Natural killer cell treated with Interleukin-12 subunit alpha and Interleukin-12 subunit beta and Interleukin-15 and Interleukin-18, amount 100 ng/mL, for 72 hours (primary cell): ENCODE measurements around the gene WWP2. TPM values are rescaled to one million over a fixed set of nuclear protein-coding genes. Genes with fewer than 3 reads are reported as not detected.
"Not testable (repeated sequence)": the region's sequence is repeated elsewhere in the genome, so short reads cannot be mapped to it uniquely, and the experiment has no call there.

Experiments used
- ATAC-seq, 2 donors: fragments of 150-1000 bp; cut with Tn5 transposase in 1 of 2; sonication (Bioruptor Pico), chemical (Tn5 transposase) in 1 of 2; 2 replicates each; pipeline ENCODE4 v1.10.0; 2021
- DNase-seq: peaks from one replicate; pipeline ENCODE4 v3.0.0; 2022; ENCODE audit warnings: low spot score
- H3K27ac Mint-ChIP-seq, 2 donors: 1 replicate in 1 of 2; 2 replicates in 1 of 2; pipeline ENCODE4 v1.8.0; 2022; ENCODE audit warnings: mixed read lengths in 2 of 2, mild to moderate bottlenecking in 1 of 2, moderate library complexity in 1 of 2
- H3K27me3 Mint-ChIP-seq, 2 donors: 1 replicate in 1 of 2; 2 replicates in 1 of 2; pipeline ENCODE4 v1.8.0; 2022; ENCODE audit warnings: mixed read lengths in 2 of 2
- H3K36me3 Mint-ChIP-seq: one replicate; pipeline ENCODE4 v1.8.0; 2022; ENCODE audit warnings: mixed read lengths
- H3K4me1 Mint-ChIP-seq, 2 donors: 1 replicate in 1 of 2; 2 replicates in 1 of 2; pipeline ENCODE4 v1.8.0; 2022; ENCODE audit warnings: low read depth in 2 of 2, mixed read lengths in 2 of 2, mild to moderate bottlenecking in 1 of 2
- H3K4me3 Mint-ChIP-seq: one replicate; pipeline ENCODE4 v1.8.0; 2022; ENCODE audit warnings: mixed read lengths
- H3K9me3 Mint-ChIP-seq: 2 replicates; pipeline ENCODE4 v1.8.0; 2022; ENCODE audit warnings: mixed read lengths
- total RNA-seq, 2 donors: library from RNA; stranded (reverse); gene quantifications; one replicate each; pipeline ENCODE4 v1.2.3, GENCODE V29; 2022

WWP2 gene
- total RNA-seq, 2 donors from 2014 or later, result 82.8 to 93.2 TPM

DNA sequence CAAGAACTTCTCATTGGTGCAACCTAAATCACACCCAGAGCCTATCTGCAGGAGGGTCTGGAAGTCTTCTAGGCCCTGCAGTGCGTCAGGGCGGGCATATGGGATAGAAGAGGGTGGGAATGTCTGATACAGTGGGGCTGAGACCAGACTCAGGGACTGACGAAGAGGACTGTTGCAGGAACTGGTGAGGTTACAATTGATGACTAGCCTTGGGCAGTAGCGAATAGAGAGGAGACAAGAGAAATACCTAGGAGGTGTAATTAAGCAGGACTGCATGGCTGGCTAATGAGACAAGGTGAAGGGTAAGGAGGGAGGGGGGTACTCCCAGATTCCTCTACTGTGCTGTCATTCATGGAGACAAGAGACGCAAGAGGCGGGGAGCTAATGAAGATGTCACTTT lies 91.3 kb downstream of the WWP2 start:
- DNase-seq, result no peak
- no peak overlapping the region for H3K27ac Mint-ChIP-seq
- H3K4me3 Mint-ChIP-seq, result no peak overlapping the region
- no peaks in the 10 kb centered on the region for H3K27me3 Mint-ChIP-seq
- H3K9me3 Mint-ChIP-seq, result no peaks in the 10 kb centered on the region
- no peak for ATAC-seq
- H3K36me3 Mint-ChIP-seq, result no peaks in the 10 kb centered on the region
- peaks cover 0 to 16% of the 10 kb centered on the region in 2 donors for H3K4me1 Mint-ChIP-seq

DNA sequence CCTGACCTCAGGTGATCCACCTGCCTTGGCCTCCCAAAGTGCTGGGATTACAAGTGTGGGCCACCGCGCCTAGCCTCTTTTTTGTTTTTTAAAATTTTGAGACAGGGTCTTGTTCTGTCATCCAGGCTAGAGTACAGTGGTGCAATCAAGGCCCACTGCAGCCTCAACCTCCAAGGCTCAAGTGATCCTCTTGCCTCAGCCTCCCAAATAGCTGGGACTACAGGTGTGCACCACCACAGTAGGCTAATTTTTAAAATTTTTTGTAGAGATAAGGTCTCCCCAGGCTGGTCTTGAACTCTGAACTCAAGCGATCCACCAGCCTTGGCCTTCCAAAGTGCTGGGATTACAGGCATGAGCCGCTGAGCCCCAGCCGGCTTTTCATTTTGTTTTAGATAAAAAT lies 92.6 kb downstream of the WWP2 start:
- peaks cover 0 to 19% of the 10 kb centered on the region in 2 donors for H3K4me1 Mint-ChIP-seq
- not testable (repeated sequence) for H3K27ac Mint-ChIP-seq, H3K36me3 Mint-ChIP-seq, DNase-seq, H3K27me3 Mint-ChIP-seq, H3K4me3 Mint-ChIP-seq, H3K9me3 Mint-ChIP-seq, ATAC-seq

DNA sequence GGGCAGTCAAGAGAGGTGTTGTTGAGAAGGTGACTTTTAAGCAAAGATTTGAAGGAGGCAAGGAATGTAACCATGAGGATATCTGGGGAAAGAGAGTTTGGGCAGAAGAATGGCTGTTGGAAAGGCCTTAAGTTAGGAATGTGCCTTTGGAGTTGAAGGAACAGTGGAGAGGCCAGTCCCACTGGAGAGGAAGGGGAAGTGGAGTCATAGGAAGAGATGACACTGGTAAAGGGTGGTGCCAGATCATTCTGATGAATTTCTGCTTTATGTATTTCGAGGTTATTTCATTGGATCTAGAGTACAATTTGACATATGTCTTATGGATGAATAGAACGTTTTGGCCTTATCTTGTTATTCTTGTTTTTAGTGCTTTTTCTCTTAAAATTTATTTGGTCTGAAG lies 93.5 kb downstream of the WWP2 start:
- ATAC-seq, result no peak
- Mint-ChIP-seq H3K27me3 (no peaks in the 10 kb centered on the region), H3K4me3 (no peak overlapping the region), H3K9me3 (no peaks in the 10 kb centered on the region), H3K4me1 (peaks cover 0 to 19% of the 10 kb centered on the region in 2 donors), H3K27ac (no peak overlapping the region), H3K36me3 (no peaks in the 10 kb centered on the region)
- DNase-seq, result no peak

DNA sequence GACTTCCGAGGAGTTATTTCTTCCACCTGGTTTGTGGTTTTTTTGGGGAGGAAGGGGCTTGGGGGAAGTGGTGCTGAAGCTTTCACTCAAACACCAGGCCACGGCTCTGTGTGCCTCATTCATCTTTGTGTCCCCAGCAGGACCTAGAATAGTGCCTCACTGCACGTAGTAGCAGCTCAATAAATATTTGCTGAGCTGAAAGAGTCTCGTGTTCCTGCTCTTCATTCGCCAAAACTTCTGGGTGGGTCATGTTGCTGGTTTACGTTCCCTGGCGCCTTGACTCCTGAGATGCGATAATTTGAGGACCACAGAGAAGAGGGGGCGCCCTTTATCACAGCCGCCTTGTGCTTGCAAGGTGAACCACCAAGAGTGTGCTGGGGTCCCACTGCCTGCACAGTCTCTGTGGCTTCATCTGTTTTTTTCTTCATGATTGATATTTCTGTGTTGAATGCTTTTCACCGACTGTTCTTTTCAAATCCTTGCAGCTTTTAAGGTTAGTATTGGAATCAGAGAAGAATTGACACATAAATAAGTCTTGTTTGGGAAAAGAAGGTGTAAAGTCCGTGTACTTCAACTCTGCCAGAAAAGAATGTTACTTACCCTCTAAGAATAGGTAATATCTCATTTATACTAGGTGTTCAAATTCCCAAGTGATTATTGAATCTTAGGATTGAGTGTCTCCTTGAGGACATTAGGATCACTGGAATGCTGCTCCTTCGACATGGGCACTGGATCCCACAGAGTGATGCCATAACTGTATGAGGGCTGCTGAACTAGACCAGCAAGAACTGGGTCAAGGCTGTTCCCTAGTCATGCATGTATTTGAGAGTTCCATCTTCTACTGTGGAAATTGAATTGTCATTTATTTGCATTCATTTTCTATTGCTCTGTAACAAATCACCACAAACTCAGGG lies 96.3 kb downstream of the WWP2 start:
- Mint-ChIP-seq H3K4me1 (peaks cover 0 to 18% of the 10 kb centered on the region in 2 donors), H3K9me3 (no peaks in the 10 kb centered on the region), H3K4me3 (no peak overlapping the region), H3K36me3 (no peaks in the 10 kb centered on the region), H3K27me3 (no peaks in the 10 kb centered on the region), H3K27ac (no peak overlapping the region)
- DNase-seq, result no peak
- ATAC-seq, result no peak

DNA sequence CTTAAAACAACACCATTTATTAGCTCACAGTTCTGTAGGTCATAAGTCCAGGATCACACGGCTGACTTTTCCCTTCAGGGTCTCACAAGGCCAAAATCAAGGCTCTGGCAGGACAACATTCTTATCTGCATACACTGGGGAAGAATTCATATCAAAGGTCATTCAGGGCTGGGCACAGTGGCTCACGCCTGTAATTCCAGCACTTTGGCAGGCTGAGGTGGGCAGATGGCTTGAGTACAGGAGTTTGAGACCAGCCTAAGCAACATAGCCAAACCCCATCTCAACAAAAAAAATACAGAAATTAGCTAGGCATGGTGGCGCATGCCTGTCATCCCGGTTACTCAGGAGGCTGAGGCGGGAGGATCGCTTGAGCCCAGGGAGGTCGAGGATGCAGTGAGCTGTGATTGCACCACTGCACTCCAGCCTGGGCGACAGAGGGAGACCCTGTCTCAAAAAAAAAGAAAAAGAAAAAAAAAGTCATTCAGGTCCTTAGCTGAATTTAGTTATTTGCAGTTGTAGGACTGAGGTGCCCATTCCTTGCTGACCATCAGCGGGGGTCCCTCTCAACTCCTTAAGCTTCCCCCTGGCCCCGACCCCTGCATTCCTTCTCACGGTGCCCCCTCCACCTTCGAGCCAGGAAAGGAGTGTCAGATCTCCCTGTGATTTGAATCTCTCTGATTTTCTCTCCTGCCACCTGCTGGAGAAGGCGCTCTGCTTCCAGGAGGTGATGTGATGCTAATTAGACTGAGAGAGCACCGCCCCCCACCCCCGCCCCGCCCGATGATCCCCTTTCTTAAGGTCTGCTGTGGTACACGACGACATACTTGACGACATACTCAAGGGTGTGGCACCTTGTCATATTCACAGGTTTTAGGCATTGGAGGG lies 97.2 kb downstream of the WWP2 start:
- no peak for ATAC-seq
- Mint-ChIP-seq H3K4me3 (no peak overlapping the region), H3K4me1 (peaks cover 0 to 10% of the 10 kb centered on the region in 2 donors), H3K36me3 (no peaks in the 10 kb centered on the region), H3K9me3 (no peaks in the 10 kb centered on the region), H3K27me3 (no peaks in the 10 kb centered on the region), H3K27ac (peak overlapping the region in 1 of 2 donors; percentile 67)
- DNase-seq, result no peak

DNA sequence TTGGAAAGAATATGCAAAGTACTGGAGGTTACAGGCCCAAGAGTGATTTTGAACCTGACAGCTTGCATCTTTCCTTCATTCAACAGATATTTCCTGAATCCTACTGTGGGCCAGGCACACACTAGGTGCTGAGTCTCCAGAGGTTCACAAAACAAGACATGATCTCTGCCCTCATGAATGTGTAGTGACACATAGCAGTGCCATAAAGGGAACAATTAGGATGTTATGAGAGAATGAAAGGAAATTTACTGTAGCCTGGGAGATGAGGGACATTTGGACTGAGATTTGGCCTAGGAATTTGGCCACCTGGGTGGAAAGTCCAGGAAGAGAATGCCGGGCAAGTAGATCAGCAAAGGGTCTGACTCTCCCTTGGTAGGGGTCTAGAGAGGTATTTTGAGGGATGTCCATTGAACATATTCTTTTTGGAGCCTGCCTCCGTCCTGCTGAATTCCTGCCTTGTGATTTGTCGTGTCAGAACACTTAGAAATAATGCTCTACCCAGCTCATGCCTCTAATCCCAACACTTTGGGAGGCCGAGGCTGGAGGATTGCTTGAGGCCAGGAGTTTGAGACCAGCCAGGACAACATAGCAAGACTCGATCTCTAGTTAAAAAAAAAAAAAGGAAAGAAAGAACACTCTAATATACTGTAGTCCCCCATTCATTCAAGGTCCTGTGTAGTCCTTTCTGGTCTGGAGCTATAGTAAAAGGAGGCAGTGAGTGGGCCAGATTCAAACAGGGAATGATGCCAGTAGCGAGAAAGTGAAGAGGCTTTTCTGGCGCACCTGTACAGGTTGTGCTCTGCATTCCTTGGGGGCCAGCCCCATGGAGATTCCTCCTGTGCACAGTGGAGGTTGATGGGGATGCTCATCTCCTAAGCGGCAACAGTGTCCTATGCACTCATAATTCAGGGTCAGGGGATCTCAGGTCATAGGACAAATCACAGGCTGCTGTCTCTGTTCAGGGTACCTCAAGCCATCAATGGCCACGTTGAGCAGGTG lies 98.4 kb downstream of the WWP2 start:
- no peaks in the 10 kb centered on the region for H3K27me3 Mint-ChIP-seq
- no peaks in the 10 kb centered on the region for H3K36me3 Mint-ChIP-seq
- ATAC-seq, result no peak
- no peak for DNase-seq
- H3K9me3 Mint-ChIP-seq, result no peaks in the 10 kb centered on the region
- H3K27ac Mint-ChIP-seq, result peak overlapping the region in 1 of 2 donors; percentile 67
- peaks cover 0 to 10% of the 10 kb centered on the region in 2 donors for H3K4me1 Mint-ChIP-seq
- H3K4me3 Mint-ChIP-seq, result no peak overlapping the region

DNA sequence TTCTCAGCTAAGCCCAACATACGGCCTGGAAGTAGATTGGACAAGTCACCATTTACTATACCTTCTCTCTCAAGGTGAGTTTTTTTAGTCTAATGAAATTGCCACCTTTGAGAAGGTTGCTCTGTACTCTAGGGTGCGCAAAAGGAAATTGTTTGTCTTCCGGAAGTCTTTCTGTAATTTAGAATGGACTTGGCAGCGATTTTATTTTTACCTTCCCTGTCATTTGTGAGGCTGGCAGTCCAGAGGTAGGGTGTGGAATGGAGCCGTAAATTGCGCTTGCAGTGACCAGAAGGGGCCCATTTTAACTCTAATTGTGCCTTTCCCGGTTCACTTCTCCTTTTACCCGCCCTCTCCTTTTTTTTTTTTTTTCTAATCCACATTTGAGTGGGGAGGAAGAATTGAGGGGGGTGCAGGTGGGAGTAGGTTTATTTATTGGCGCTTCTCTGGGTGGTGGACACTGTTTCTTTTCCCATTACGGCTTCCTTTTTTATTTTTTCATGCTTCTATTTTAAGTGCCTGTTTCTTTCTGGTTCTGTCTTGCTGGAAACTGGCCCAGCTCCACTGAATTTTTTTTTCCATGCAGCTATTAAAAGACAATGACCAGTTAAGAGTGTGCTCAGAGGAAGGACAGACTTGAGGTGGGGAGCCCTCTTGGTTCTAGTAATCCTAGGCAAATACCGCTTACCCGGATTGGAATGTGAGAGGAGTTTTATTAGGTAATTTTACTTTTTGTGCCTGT lies 99.3 kb downstream of the WWP2 start:
- Mint-ChIP-seq H3K27me3 (no peaks in the 10 kb centered on the region), H3K9me3 (no peaks in the 10 kb centered on the region), H3K4me3 (no peak overlapping the region), H3K27ac (no peak overlapping the region), H3K4me1 (peaks cover 3 to 13% of the 10 kb centered on the region in 2 donors), H3K36me3 (no peaks in the 10 kb centered on the region)
- DNase-seq (no peak), ATAC-seq (no peak)

DNA sequence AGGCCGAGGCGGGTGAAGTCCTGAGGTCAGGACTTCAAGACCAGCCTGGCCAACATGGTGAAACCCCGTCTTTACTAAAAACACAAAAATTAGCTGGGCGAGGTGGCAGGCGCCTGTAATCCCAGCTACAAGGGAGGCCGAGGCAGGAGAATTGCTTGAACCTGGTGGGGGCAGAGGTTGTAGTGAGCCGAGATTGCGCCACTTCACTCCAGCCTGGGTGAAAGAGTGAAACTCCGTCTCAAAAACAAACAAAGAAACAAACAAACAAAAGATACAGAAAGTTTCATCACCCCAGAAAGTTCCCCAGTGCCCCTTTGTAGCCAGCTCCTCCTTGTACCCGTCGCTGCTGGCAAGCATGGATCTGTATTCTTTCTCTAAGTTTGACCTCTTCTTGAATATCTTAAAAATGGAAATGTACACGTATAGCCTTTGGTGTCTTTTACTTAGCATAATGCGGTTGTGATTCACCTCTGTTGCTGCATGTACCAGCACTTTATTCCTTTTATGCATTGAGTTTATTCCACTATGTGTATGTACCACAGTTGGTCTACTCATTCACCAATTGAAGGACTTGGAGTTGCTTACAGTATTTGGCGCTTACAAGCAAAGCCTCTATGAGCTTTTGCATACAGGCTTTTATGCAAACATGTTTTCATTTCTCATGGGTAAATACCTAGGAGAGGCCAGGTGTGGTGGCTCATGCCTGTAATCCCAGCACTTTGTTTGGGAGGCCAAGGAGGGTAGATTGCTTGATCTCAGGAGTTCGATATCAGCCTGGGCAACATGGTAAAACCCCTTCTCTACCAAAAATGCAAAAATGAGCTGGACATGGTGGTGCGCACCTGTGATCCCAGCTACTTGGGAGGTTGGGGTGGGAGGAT lies 101.5 kb downstream of the WWP2 start:
- no peak for ATAC-seq
- Mint-ChIP-seq H3K9me3 (no peaks in the 10 kb centered on the region), H3K27me3 (no peaks in the 10 kb centered on the region), H3K4me1 (peaks cover 5 to 10% of the 10 kb centered on the region in 2 donors), H3K27ac (no peak overlapping the region), H3K36me3 (no peaks in the 10 kb centered on the region), H3K4me3 (no peak overlapping the region)
- no peak for DNase-seq

DNA sequence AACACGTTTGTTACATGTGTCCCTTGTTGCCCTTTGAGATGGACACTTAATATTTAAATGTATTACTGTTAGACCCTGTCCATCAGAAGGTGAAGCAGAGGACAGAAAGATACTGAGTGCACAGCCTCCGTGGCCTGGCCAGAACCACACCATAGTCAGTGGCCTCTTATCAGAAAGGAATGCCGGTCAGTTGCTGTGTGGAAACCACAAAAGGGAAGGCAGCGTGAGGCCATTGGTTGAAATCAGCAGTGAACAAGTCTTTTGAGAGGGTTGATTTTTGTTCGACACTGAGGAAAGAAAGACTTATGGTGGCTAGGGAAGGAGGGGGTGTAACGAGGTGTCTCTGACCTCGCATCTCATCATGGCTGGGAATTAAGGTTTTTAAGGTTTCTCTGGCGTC lies 103.6 kb downstream of the WWP2 start:
- Mint-ChIP-seq H3K4me1 (peaks cover 5 to 7% of the 10 kb centered on the region in 2 donors), H3K4me3 (no peak overlapping the region), H3K36me3 (no peaks in the 10 kb centered on the region), H3K27me3 (no peaks in the 10 kb centered on the region), H3K9me3 (no peaks in the 10 kb centered on the region), H3K27ac (no peak overlapping the region)
- DNase-seq (no peak), ATAC-seq (peak in 1 of 2 donors; percentile 43)

DNA sequence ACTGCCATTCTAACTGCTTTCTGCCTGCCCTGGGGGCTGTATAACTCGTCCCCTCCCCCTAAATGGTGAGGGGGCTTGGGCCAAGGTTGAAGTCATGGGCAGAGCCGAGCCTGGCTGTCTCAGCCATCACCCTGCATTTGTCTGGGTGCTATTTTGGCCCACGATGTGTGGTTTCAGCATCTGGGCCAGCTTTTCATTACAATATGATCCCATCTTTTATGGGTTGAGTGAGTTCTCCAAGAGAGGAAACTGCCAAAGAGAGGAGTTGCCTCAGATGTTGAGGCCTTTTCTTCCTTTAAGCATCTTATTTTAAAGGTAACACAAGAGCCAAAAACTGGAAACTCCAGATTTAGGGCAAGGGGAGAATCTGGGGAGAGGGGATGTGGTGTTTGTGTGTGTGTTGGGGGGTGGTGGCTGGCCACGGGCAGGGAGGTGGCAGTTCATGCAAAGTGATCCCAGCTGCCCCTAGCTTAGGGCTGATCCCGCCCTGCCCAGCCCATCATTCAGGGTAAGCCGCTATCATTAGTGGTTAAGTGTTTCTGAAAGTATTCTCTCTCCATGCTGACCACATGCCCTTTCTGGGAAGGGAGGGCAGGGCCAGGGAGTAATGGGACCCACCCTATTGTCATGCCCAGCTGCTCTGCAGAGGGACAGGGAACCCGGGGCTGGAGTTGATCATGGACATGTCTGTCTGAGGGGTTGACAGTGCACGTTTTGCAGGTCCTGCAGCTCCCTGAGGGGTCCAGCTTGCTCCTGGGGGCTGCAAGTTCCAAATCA lies 105.8 kb downstream of the WWP2 start:
- no peak overlapping the region for H3K4me3 Mint-ChIP-seq
- H3K9me3 Mint-ChIP-seq, result no peaks in the 10 kb centered on the region
- H3K36me3 Mint-ChIP-seq, result peaks cover 4% of the 10 kb centered on the region
- H3K27me3 Mint-ChIP-seq, result no peaks in the 10 kb centered on the region
- peaks cover 5 to 7% of the 10 kb centered on the region in 2 donors for H3K4me1 Mint-ChIP-seq
- ATAC-seq, result no peak
- no peak overlapping the region for H3K27ac Mint-ChIP-seq
- DNase-seq, result no peak

DNA sequence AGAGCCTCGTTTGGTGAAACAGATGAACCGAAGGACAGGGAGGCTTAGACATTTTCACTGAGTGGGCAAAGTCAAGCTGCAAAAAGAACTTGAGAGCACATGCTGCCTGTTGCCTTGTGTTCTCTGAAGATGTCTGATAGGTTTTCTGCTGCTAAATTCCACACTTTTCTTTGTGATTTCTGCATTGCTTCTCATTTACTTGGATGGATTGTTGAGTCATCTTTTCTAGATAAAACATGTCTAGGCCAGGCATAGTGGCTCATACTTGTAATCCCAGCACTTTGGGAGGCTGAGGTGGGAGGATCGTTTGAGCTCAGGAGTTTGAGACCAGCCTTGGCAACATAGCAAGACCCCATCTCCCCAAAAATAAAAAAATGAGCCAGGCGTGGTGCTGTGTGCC lies 108.6 kb downstream of the WWP2 start:
- no peak overlapping the region for H3K4me3 Mint-ChIP-seq
- H3K27ac Mint-ChIP-seq, result no peak overlapping the region
- H3K36me3 Mint-ChIP-seq, result peaks cover 6% of the 10 kb centered on the region
- no peaks in the 10 kb centered on the region for H3K27me3 Mint-ChIP-seq
- ATAC-seq, result no peak
- no peak for DNase-seq
- H3K4me1 Mint-ChIP-seq, result peaks cover 5 to 7% of the 10 kb centered on the region in 2 donors
- H3K9me3 Mint-ChIP-seq, result no peaks in the 10 kb centered on the region
